ENCODE measurements around the gene GPBP1L1.
"Not testable (repeated sequence)": the region's sequence is repeated elsewhere in the genome, so short reads cannot be mapped to it uniquely, and the experiment has no call there.

Gene GPBP1L1, protein sequence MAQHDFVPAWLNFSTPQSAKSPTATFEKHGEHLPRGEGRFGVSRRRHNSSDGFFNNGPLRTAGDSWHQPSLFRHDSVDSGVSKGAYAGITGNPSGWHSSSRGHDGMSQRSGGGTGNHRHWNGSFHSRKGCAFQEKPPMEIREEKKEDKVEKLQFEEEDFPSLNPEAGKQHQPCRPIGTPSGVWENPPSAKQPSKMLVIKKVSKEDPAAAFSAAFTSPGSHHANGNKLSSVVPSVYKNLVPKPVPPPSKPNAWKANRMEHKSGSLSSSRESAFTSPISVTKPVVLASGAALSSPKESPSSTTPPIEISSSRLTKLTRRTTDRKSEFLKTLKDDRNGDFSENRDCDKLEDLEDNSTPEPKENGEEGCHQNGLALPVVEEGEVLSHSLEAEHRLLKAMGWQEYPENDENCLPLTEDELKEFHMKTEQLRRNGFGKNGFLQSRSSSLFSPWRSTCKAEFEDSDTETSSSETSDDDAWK

DNA sequence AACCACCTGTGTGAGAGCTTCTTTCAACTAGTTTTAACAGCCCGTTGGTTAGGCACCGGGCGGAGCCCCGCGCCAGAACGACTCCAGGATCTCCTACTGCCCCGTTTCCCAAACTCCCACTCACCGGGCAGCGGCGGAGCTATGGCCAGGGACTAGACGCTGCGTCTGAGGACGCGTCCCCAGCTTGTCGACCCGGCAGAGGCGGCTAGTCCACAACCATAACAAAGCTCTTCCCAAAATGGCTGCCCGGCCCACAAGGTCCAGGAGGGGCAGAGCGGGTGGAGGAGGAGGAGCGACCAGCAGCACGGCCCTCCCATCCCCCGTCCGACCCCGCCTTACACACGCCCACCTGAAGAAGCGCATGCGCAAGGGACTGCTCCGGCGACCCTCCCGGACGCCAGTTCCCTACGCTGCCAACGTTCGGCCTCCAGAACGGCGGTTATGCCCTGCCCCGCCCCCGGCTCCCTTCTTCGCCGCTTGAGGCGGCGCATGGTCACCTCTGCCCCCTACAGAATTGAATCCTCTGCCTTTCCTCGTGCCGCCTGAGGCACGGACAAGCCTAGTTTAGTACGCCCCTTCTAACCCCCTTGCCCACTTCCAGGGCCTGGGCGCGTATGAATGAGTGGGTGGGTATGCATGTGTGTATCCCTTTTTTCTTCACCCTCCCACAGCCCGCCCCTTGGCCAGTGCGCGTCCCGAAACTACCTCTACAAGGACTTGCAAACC lies at the start of gene GPBP1L1:
Gene GPBP1L1 (minus strand): TSS at position 246 of the 726 bp plus-strand sequence. CDS start 27,446 bp downstream, outside the sequence.
- peak within 1 kb of the TSS; percentile 96 for H3K9ac ChIP-seq (ENCODE audit: low read depth, low read length)
- H3K4me3 ChIP-seq (ENCODE audit: low read depth, low read length) = peak within 1 kb of the TSS; percentile 99
- H3K9me3 ChIP-seq (ENCODE audit: control insufficient read depth, insufficient read depth, low read length) = no peaks in the 10 kb centered on the region
- H3K36me3 ChIP-seq (ENCODE audit: control insufficient read depth, insufficient read depth, low read length) = no peaks in the 10 kb centered on the region
- H3K27me3 ChIP-seq (ENCODE audit: control insufficient read depth, insufficient read depth, low read length) = no peaks in the 10 kb centered on the region
- H3K4me1 ChIP-seq (ENCODE audit: control insufficient read depth, insufficient read depth, low read length) = peaks cover 9% of the 10 kb centered on the region

DNA sequence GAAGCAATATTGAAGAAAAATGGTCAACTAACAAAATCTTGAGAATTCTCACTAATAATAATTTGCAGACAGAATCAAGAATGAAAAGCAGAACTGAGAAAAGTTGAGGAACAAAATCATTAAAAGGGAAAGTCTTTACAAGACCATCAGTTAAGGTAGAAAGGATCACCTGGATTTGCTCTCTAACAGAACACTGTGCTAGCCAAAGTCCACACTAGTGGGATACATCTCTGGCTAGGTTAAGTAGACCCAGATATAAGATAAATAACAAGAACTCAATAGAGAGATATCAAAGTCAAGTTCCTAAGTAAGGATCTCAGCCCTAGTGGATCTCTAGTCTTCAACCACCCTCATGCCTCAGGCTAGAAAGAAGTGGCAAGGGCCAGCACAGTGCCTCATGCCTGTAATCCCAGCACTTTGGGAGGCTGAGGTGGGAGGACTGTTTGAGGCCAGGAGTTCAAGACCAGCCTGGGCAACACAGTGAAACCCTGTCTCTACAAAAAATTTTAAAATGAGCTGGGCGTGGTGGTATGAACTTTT lies 44.5 kb upstream of the GPBP1L1 start:
- Histone ChIP-seq H3K9me3 (ENCODE audit: control insufficient read depth, insufficient read depth, low read length) (no peaks in the 10 kb centered on the region), H3K27me3 (ENCODE audit: control insufficient read depth, insufficient read depth, low read length) (no peaks in the 10 kb centered on the region), H3K4me3 (ENCODE audit: low read depth, low read length) (no peak overlapping the region), H3K36me3 (ENCODE audit: control insufficient read depth, insufficient read depth, low read length) (no peaks in the 10 kb centered on the region), H3K4me1 (ENCODE audit: control insufficient read depth, insufficient read depth, low read length) (no peaks in the 10 kb centered on the region), H3K9ac (ENCODE audit: low read depth, low read length) (no peak overlapping the region)

DNA sequence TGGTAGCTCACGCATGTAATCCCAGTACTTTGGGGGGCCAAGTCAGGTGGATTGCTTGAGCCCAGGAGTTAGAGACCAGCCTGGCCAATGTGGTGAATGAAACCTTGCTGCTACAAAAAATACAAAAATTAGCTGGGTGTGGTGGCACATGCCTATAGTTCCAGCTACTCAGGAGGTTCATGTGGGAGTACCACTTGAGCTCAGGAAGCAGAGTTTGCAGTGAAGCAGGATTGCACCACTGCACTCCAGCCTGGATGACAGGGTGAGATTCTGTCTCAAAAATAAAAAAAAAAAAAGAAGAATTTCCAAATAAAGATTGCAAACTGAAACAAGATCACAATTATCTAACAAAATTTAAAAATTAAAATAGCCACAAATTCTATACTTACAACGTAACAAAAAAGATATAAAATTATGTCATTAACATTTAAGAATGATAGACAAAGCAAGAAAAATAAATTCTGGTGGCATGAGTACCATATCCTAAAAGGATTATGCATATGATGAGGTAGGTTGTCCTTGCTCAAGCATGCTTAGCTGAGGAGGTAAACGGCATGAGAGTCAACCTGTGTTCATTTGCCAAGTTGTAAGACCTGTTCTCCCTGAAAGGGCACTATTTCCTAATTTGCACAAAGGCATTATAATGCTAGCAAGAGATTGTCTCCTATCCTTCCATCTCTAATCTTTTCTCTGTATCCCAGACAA lies 43.9 kb upstream of the GPBP1L1 start:
- no peaks in the 10 kb centered on the region for H3K36me3 ChIP-seq (ENCODE audit: control insufficient read depth, insufficient read depth, low read length)
- no peaks in the 10 kb centered on the region for H3K4me1 ChIP-seq (ENCODE audit: control insufficient read depth, insufficient read depth, low read length)
- no peaks in the 10 kb centered on the region for H3K27me3 ChIP-seq (ENCODE audit: control insufficient read depth, insufficient read depth, low read length)
- H3K4me3 ChIP-seq (ENCODE audit: low read depth, low read length) = no peak overlapping the region
- H3K9me3 ChIP-seq (ENCODE audit: control insufficient read depth, insufficient read depth, low read length) = no peaks in the 10 kb centered on the region
- no peak overlapping the region for H3K9ac ChIP-seq (ENCODE audit: low read depth, low read length)

DNA sequence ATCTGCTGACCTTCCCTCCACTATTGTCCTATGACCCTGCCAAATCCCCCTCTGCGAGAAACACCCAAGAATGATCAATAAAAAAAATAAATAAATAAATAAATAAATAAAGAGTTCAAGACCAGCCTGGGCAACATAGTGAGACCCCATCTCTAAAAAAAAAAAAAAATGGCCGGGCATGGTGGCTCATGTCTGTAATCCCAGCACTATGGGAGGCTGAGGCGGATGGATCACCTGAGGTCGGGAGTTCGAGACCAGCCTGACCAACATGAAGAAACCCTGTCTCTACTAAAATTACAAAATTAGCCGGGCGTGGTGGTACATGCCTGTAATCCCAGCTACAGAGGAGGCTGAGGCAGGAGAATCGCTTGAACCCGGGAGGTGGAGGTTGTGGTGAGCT lies 39.7 kb upstream of the GPBP1L1 start:
- H3K27me3 ChIP-seq (ENCODE audit: control insufficient read depth, insufficient read depth, low read length); H3K36me3 ChIP-seq (ENCODE audit: control insufficient read depth, insufficient read depth, low read length); H3K9me3 ChIP-seq (ENCODE audit: control insufficient read depth, insufficient read depth, low read length); H3K4me1 ChIP-seq (ENCODE audit: control insufficient read depth, insufficient read depth, low read length); H3K4me3 ChIP-seq (ENCODE audit: low read depth, low read length); H3K9ac ChIP-seq (ENCODE audit: low read depth, low read length): not testable (repeated sequence)

DNA sequence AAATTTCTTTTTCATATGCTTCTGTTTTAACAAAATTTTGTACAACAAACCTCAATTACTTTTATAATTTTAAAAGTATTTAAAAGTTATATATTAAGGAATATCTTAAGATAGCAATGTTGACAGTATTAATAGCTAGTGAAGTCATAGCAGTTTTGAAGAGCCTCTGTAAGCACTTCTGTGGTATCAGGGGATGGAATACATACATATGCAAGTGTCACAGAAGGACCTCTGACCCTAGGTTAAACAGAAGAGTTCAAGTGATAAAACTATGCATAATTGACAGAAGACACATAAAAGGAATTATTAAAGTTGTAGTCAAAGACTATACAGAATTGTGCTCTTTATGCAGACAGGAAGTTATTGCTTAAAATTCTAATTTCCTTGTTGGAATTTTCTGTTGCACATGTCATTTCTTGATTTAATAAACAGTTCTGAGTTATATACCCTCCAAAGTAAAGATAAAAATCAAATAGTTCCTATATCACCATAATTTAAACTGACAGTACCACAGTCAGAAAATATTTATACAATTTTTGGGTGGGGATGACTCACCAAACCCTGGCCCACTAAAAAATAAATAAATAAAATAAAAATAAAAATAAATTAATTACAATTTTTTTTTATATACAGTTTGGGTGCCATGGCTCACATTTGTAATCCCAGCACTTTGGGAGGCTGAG lies 37.1 kb upstream of the GPBP1L1 start:
- H3K27me3 ChIP-seq (ENCODE audit: control insufficient read depth, insufficient read depth, low read length) = no peaks in the 10 kb centered on the region
- H3K4me1 ChIP-seq (ENCODE audit: control insufficient read depth, insufficient read depth, low read length) = no peaks in the 10 kb centered on the region
- H3K36me3 ChIP-seq (ENCODE audit: control insufficient read depth, insufficient read depth, low read length) = no peaks in the 10 kb centered on the region
- no peak overlapping the region for H3K4me3 ChIP-seq (ENCODE audit: low read depth, low read length)
- no peak overlapping the region for H3K9ac ChIP-seq (ENCODE audit: low read depth, low read length)
- no peaks in the 10 kb centered on the region for H3K9me3 ChIP-seq (ENCODE audit: control insufficient read depth, insufficient read depth, low read length)

DNA sequence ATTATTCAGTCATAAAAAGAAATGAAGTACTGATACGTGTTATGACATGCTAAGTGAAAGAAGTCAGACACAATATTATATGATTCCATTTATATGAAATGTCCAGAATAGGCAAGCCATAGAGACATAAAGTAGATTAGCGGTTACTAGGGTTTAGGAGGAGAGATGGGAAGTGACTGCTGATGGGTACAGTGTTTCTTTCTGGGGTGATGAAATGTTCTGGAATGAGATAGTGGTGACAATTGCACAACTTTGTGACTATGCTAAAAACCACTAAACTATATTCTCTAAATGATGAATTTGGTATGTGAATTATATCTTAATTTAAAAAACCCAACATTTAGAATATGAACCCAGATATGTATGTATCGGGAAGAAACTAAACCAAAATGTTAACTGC lies 36.5 kb upstream of the GPBP1L1 start:
- no peaks in the 10 kb centered on the region for H3K4me1 ChIP-seq (ENCODE audit: control insufficient read depth, insufficient read depth, low read length)
- H3K9ac ChIP-seq (ENCODE audit: low read depth, low read length) = no peak overlapping the region
- H3K4me3 ChIP-seq (ENCODE audit: low read depth, low read length) = no peak overlapping the region
- no peaks in the 10 kb centered on the region for H3K27me3 ChIP-seq (ENCODE audit: control insufficient read depth, insufficient read depth, low read length)
- no peaks in the 10 kb centered on the region for H3K9me3 ChIP-seq (ENCODE audit: control insufficient read depth, insufficient read depth, low read length)
- no peaks in the 10 kb centered on the region for H3K36me3 ChIP-seq (ENCODE audit: control insufficient read depth, insufficient read depth, low read length)

DNA sequence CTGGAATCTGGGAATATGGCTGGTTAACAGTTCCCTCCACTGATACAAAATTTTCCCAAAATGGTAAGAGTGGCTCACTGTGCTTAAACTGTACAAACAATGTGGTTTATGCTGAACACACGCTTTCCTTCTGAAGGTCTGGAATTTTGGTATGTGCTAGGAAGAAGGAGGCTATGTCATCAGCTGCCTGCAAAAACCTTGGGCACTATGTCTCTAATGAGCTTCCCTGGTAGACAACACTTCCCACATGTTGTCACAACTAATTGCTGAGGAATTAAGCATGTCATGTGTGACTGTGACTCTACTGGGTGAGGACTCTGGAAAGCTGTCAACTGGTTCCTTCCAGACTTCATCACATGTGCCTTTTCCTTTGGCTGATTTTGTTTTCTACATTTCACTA lies 34.9 kb upstream of the GPBP1L1 start:
- Histone ChIP-seq H3K4me1 (ENCODE audit: control insufficient read depth, insufficient read depth, low read length) (no peaks in the 10 kb centered on the region), H3K4me3 (ENCODE audit: low read depth, low read length) (no peak overlapping the region), H3K9me3 (ENCODE audit: control insufficient read depth, insufficient read depth, low read length) (no peaks in the 10 kb centered on the region), H3K9ac (ENCODE audit: low read depth, low read length) (no peak overlapping the region), H3K36me3 (ENCODE audit: control insufficient read depth, insufficient read depth, low read length) (no peaks in the 10 kb centered on the region), H3K27me3 (ENCODE audit: control insufficient read depth, insufficient read depth, low read length) (no peaks in the 10 kb centered on the region)

DNA sequence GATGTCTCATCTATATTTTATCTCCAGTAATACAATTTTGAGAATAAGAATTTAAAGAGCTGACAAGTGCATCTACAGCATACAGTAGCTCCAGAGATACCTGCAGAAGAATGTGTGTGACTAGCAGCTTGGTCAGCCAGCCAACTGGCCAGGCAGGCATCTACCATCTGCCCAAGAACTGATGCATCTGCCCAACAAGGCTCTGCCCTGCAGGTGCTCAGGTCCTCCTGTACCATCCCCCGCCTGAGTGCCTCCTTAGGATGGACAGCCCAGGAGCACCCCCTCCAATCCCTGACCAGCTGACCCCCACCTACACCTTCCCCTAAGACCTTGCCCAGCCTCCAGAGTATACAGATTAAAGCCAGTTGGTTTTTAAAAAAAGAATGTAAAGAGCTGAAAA lies 32.0 kb upstream of the GPBP1L1 start:
- Histone ChIP-seq H3K4me3 (ENCODE audit: low read depth, low read length) (no peak overlapping the region), H3K9ac (ENCODE audit: low read depth, low read length) (no peak overlapping the region), H3K27me3 (ENCODE audit: control insufficient read depth, insufficient read depth, low read length) (no peaks in the 10 kb centered on the region), H3K4me1 (ENCODE audit: control insufficient read depth, insufficient read depth, low read length) (no peaks in the 10 kb centered on the region), H3K9me3 (ENCODE audit: control insufficient read depth, insufficient read depth, low read length) (no peaks in the 10 kb centered on the region), H3K36me3 (ENCODE audit: control insufficient read depth, insufficient read depth, low read length) (no peaks in the 10 kb centered on the region)

DNA sequence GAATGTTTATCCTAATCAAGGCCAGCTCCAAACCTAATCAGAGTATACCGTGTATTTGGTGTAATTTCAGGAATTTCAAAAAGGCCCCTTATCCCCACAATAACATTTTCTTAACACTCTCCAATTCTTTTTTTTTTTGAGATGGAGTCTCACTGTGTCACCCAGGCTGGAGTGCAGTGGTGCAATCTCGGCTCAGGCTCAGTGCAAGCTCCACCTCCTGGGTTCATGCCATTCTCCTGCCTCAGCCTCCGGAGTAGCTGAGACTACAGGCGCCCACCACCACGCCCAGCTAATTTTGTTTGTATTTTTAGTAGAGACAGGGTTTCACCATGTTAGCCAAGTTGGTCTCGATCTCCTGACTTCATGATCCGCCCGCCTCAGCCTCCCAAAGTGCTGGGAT lies 31.1 kb upstream of the GPBP1L1 start:
- not testable (repeated sequence) for H3K36me3 ChIP-seq (ENCODE audit: control insufficient read depth, insufficient read depth, low read length); H3K9ac ChIP-seq (ENCODE audit: low read depth, low read length); H3K9me3 ChIP-seq (ENCODE audit: control insufficient read depth, insufficient read depth, low read length); H3K27me3 ChIP-seq (ENCODE audit: control insufficient read depth, insufficient read depth, low read length); H3K4me3 ChIP-seq (ENCODE audit: low read depth, low read length); H3K4me1 ChIP-seq (ENCODE audit: control insufficient read depth, insufficient read depth, low read length)

DNA sequence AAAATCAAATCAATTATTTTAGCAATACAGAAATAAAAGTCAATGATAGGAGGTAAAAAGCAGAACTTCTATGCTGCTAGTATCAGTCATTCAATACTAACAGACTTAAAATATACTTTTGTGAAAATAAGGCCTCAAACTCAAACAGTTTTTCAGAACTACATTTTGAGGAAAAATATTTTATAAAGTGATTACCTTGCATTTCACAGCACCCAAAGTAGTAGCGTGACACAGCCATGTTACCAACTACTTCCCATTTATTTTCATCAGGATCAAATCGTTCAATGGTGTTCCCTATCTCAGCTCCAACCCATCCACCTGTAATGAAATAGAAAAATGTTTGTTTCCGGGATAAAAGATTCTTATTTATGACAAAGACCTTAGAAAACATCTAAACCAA lies 30.4 kb upstream of the GPBP1L1 start:
- Histone ChIP-seq H3K27me3 (ENCODE audit: control insufficient read depth, insufficient read depth, low read length) (no peaks in the 10 kb centered on the region), H3K9ac (ENCODE audit: low read depth, low read length) (no peak overlapping the region), H3K4me3 (ENCODE audit: low read depth, low read length) (no peak overlapping the region)

DNA sequence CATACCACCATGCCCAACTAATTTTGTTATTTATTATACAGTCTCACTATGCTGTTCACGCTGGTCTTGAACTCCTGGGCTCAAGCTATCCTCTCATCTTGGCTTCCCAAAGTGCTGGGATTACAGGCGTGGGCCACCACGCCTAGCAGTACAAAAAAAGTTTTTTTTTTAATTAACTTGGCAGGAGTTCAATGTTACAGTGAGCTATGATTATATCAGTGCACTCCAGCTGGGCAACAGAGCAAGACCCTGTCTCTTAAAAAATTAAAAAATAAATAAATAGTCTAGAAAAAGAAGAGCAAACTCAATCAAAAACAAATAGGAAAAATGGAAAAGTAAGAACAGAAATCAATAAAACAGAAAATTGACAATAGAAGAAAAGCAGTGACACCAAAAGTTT lies 27.4 kb upstream of the GPBP1L1 start:
- no peaks in the 10 kb centered on the region for H3K9me3 ChIP-seq (ENCODE audit: control insufficient read depth, insufficient read depth, low read length)
- H3K36me3 ChIP-seq (ENCODE audit: control insufficient read depth, insufficient read depth, low read length) = no peaks in the 10 kb centered on the region
- no peak overlapping the region for H3K4me3 ChIP-seq (ENCODE audit: low read depth, low read length)
- H3K4me1 ChIP-seq (ENCODE audit: control insufficient read depth, insufficient read depth, low read length) = no peaks in the 10 kb centered on the region
- H3K9ac ChIP-seq (ENCODE audit: low read depth, low read length) = no peak overlapping the region
- no peaks in the 10 kb centered on the region for H3K27me3 ChIP-seq (ENCODE audit: control insufficient read depth, insufficient read depth, low read length)

More for the DNA sequence above, 30.4 kb upstream of the GPBP1L1 start:
- no peaks in the 10 kb centered on the region for H3K4me1 ChIP-seq (ENCODE audit: control insufficient read depth, insufficient read depth, low read length)
- no peaks in the 10 kb centered on the region for H3K36me3 ChIP-seq (ENCODE audit: control insufficient read depth, insufficient read depth, low read length)
- H3K9me3 ChIP-seq (ENCODE audit: control insufficient read depth, insufficient read depth, low read length) = no peaks in the 10 kb centered on the region

Data from iPS-15b (cell line).